ENCODE data around the gene ARGLU1. TPM values are rescaled to one million over a fixed set of nuclear protein-coding genes. Genes with fewer than 3 reads are reported as not detected.

Gene ARGLU1
- polyA plus RNA-seq, 3 donors: 22.4 to 168 (median 27.2) TPM

GRCh38 chr13:106507560-106508274, 60.2 kb downstream of the ARGLU1 start:
- Mint-ChIP-seq H3K9me3 (peaks cover 0 to 2% (median 0%) of the 10 kb centered on the region in 7 donors), H3K27me3 (ENCODE audit: low read depth in 3 of 3) (peaks cover 0 to 2% (median 1%) of the 10 kb centered on the region in 3 donors), H3K4me1 (peaks cover 10% of the 10 kb centered on the region), H3K36me3 (no peaks in the 10 kb centered on the region), H3K4me3 (peak overlapping the region in 1 of 2 donors; percentile 67), H3K27ac (no peak overlapping the region)
- Histone ChIP-seq H3K27me3 (ENCODE audit: control insufficient read depth in 2 of 2, insufficient read depth in 2 of 2, low read length in 2 of 2) (peaks cover 0 to 2% of the 10 kb centered on the region in 2 donors), H3K4me1 (ENCODE audit: control insufficient read depth in 1 of 2, insufficient read depth in 2 of 2, low read length in 2 of 2) (peaks cover 0 to 8% of the 10 kb centered on the region in 2 donors), H3K9me3 (replicated peaks in 1 of 2; ENCODE audit: control insufficient read depth in 1 of 2, insufficient read depth in 1 of 2, low read length in 2 of 2) (no peaks in the 10 kb centered on the region), H4K20me1 (ENCODE audit: insufficient read depth, low read length) (no peaks in the 10 kb centered on the region), H3K27ac (ENCODE audit: low read depth in 1 of 2, low read length in 2 of 2) (no peak overlapping the region), H3K4me3 (replicated peaks in 1 of 3; ENCODE audit: low read depth in 2 of 3, low read length in 3 of 3) (no peak overlapping the region), H3K4me2 (replicated peaks; ENCODE audit: extremely low read depth, low read length, poor library complexity, severe bottlenecking) (peak overlapping the region; percentile 12), H3K79me2 (ENCODE audit: insufficient read depth, low read length) (no peaks in the 10 kb centered on the region), H3K36me3 (replicated peaks in 1 of 2; ENCODE audit: control insufficient read depth in 1 of 2, insufficient read depth in 2 of 2, low read length in 2 of 2) (no peaks in the 10 kb centered on the region), H2AFZ (ENCODE audit: insufficient read depth, low read depth, low read length, poor library complexity, severe bottlenecking) (peak overlapping the region; percentile 47), H3K9ac (ENCODE audit: insufficient read depth, low read length, poor library complexity, severe bottlenecking) (no peak overlapping the region)
- 45% methylated on average over 8 of the region's 11 CpGs for WGBS (ENCODE audit: insufficient coverage)
- intact Hi-C loops (cut with micrococcal nuclease): no loop called here
- TF ChIP-seq CTCF (IDR thresholded peaks at IDR 0.05): no peak
- DNase-seq: peak in 2 of 3 donors; percentile 2 to 16

- Histone ChIP-seq H4K20me1 (ENCODE audit: insufficient read depth, low read length) (no peaks in the 10 kb centered on the region), H3K9ac (ENCODE audit: insufficient read depth, low read length, poor library complexity, severe bottlenecking) (no peak overlapping the region), H3K79me2 (ENCODE audit: insufficient read depth, low read length) (no peaks in the 10 kb centered on the region), H3K27me3 (ENCODE audit: control insufficient read depth in 2 of 2, insufficient read depth in 2 of 2, low read length in 2 of 2) (peaks cover 0 to 2% of the 10 kb centered on the region in 2 donors), H3K27ac (ENCODE audit: low read depth in 1 of 2, low read length in 2 of 2) (no peak overlapping the region), H3K9me3 (replicated peaks in 1 of 2; ENCODE audit: control insufficient read depth in 1 of 2, insufficient read depth in 1 of 2, low read length in 2 of 2) (no peaks in the 10 kb centered on the region), H3K36me3 (replicated peaks in 1 of 2; ENCODE audit: control insufficient read depth in 1 of 2, insufficient read depth in 2 of 2, low read length in 2 of 2) (no peaks in the 10 kb centered on the region), H3K4me2 (replicated peaks; ENCODE audit: extremely low read depth, low read length, poor library complexity, severe bottlenecking) (no peak overlapping the region), H3K4me3 (replicated peaks in 1 of 3; ENCODE audit: low read depth in 2 of 3, low read length in 3 of 3) (no peak overlapping the region), H3K4me1 (ENCODE audit: control insufficient read depth in 1 of 2, insufficient read depth in 2 of 2, low read length in 2 of 2) (peaks cover 0 to 8% of the 10 kb centered on the region in 2 donors), H2AFZ (ENCODE audit: insufficient read depth, low read depth, low read length, poor library complexity, severe bottlenecking) (no peak overlapping the region)
- intact Hi-C loops (cut with micrococcal nuclease): no loop called here
- no peak for DNase-seq
- Mint-ChIP-seq H3K27me3 (ENCODE audit: low read depth in 3 of 3) (peaks cover 0 to 2% (median 2%) of the 10 kb centered on the region in 3 donors), H3K4me1 (peaks cover 10% of the 10 kb centered on the region), H3K9me3 (no peaks in the 10 kb centered on the region), H3K27ac (no peak overlapping the region), H3K36me3 (no peaks in the 10 kb centered on the region), H3K4me3 (no peak overlapping the region)
- TF ChIP-seq CTCF (IDR thresholded peaks at IDR 0.05): no peak
- WGBS (ENCODE audit: insufficient coverage): no CpG with 5 or more reads among the region's 2 CpGs
These were observed 61.7 kb downstream of the ARGLU1 start for GRCh38 chr13:106506286-106506685.

Measured in CD14-positive monocyte (primary cell).